HepG2 (cell line): ENCODE results near the gene KLRC2. TPM values are rescaled to one million over a fixed set of nuclear protein-coding genes. Genes with fewer than 3 reads are reported as not detected.
"Not testable (repeated sequence)": the region's sequence is repeated elsewhere in the genome, so short reads cannot be mapped to it uniquely, and the experiment has no call there.

ENCODE experiments used
- ATAC-seq: fragments of 200-7000 bp; cut with Tn5 transposase; 3 replicates; pipeline ENCODE4 v1.9.1; 2020; ENCODE audit warnings: mild to moderate bottlenecking, moderate library complexity
- BruUV-seq: library from RNA; stranded (reverse); fragments of 400-500 nt; replicated peaks from 2 replicates; lab custom pipeline; 2021; lab: Mats Ljungman, UMichigan
- CTCF ChIA-PET: fragments of 300-600 bp; formaldehyde crosslinking; extraction: SDS; loops from one replicate; lab custom pipeline; 2021; ENCODE audit warnings: low total read pairs, inconsistent platforms, low intra/inter-chr PET ratio; lab: Yijun Ruan, JAX
- POLR2A ChIA-PET: fragments of 350-600 bp; sonication (Branson Sonifier 250); formaldehyde crosslinking; loops from one replicate; lab custom pipeline; 2020; ENCODE audit warnings: antibody characterized with exemption, inconsistent platforms; lab: Yijun Ruan, JAX
- DNase-seq: peaks from one replicate; pipeline ENCODE4 v3.0.0-alpha.2; 2015; ENCODE audit warnings: low spot score
- FAIRE-seq: peaks from 3 replicates; lab custom pipeline; 2011; peaks lifted over from hg19 to GRCh38; lab: Jason Lieb, UNC
- H2AFZ ChIP-seq: one replicate; pipeline ENCODE4 v1.6.1; 2011; ENCODE audit warnings: low read length, inconsistent platforms
- H3K27ac ChIP-seq: fragments of 300-600 bp; 3 replicates; pipeline ENCODE4 v1.8.0; 2011; ENCODE audit warnings: mixed run types, mild to moderate bottlenecking, mixed read lengths, low read length, inconsistent platforms; ENCODE audit not compliant: insufficient read depth; ENCODE audit errors: extremely low read length
- H3K27me3 ChIP-seq, 2 experiments: fragments of 200-600 bp in 1 of 2; 2 replicates in 1 of 2; 3 replicates in 1 of 2; pipeline versions ENCODE4 v1.6.0 to v1.8.0; 2011; ENCODE audit warnings: low read length in 2 of 2, mild to moderate bottlenecking in 2 of 2, moderate library complexity in 2 of 2, inconsistent platforms in 1 of 2; ENCODE audit not compliant: insufficient read depth in 2 of 2, control insufficient read depth in 1 of 2
- H3K36me3 ChIP-seq, 2 experiments: fragments of 200-600 bp in 1 of 2; replicated peaks in 1 of 2; 2 replicates in 1 of 2; 3 replicates in 1 of 2; pipeline versions ENCODE4 v1.5.1 to v1.8.0; 2011; ENCODE audit warnings: low read length in 2 of 2, inconsistent platforms in 1 of 2; ENCODE audit not compliant: insufficient read depth in 2 of 2, control insufficient read depth in 1 of 2
- H3K4me1 ChIP-seq: 2 replicates; pipeline ENCODE4 v1.5.1; 2012; ENCODE audit warnings: low read length, inconsistent platforms; ENCODE audit not compliant: insufficient read depth
- H3K4me2 ChIP-seq: 2 replicates; pipeline ENCODE4 v1.6.0; 2011; ENCODE audit warnings: low read depth, low read length, inconsistent platforms
- H3K4me3 ChIP-seq, 3 experiments: fragments of 200-600 bp in 1 of 3; sonication (generic), shearing (Covaris generic) in 1 of 3; replicated peaks in 1 of 3; 2 replicates each; pipeline ENCODE4 v1.5.1; 2011 to 2016; ENCODE audit warnings: low read length in 3 of 3, inconsistent platforms in 2 of 3, low read depth in 2 of 3, mild to moderate bottlenecking in 2 of 3, control low read depth in 1 of 3, mixed read lengths in 1 of 3; ENCODE audit not compliant: insufficient read depth in 1 of 3
- H3K79me2 ChIP-seq: one replicate; pipeline ENCODE4 v1.6.1; 2011; ENCODE audit warnings: low read length, inconsistent platforms; ENCODE audit not compliant: insufficient read depth
- H3K9ac ChIP-seq: 2 replicates; pipeline ENCODE4 v1.6.0; 2011; ENCODE audit warnings: mild to moderate bottlenecking, low read depth, low read length, inconsistent platforms; ENCODE audit not compliant: insufficient read depth
- H3K9me3 ChIP-seq: 2 replicates; pipeline ENCODE4 v1.5.1; 2012; ENCODE audit warnings: mild to moderate bottlenecking, low read length
- H4K20me1 ChIP-seq: 2 replicates; pipeline ENCODE4 v1.6.0; 2011; ENCODE audit warnings: inconsistent platforms, mild to moderate bottlenecking, low read length, moderate library complexity; ENCODE audit not compliant: insufficient read depth
- FUBP1 ChIP-seq: sonication (generic); formaldehyde crosslinking; IDR thresholded peaks from 2 replicates; pipeline ENCODE4 v1.5.1; 2020; ENCODE audit warnings: missing genetic modification reagents, mild to moderate bottlenecking, borderline replicate concordance
- IKZF4 ChIP-seq: sonication (generic); formaldehyde crosslinking; IDR thresholded peaks from 2 replicates; pipeline ENCODE4 v1.5.1; 2020; ENCODE audit warnings: borderline replicate concordance, mild to moderate bottlenecking, low read depth, missing genetic modification reagents; ENCODE audit errors: not compliant biosample characterization
- NR3C1 ChIP-seq: sonication (generic); formaldehyde crosslinking; IDR thresholded peaks from 2 replicates; pipeline ENCODE4 v1.4.0; 2020; ENCODE audit warnings: missing genetic modification reagents
- PCBP2 ChIP-seq: fragments of 200-400 bp; formaldehyde crosslinking; optimal IDR thresholded peaks from 2 replicates; pipeline ENCODE3; 2018; ENCODE audit warnings: low read length, low read depth; ENCODE audit not compliant: poor library complexity, severe bottlenecking
- POLR2AphosphoS2 ChIP-seq: IDR thresholded peaks from 2 replicates; pipeline ENCODE4 v1.6.1; 2011; ENCODE audit warnings: low read depth, low read length, improper control_type of control experiment
- RAD21 ChIP-seq: fragments of 450-650 bp; formaldehyde crosslinking; IDR thresholded peaks from 2 replicates; pipeline ENCODE4 v1.5.0; 2020; ENCODE audit warnings: mild to moderate bottlenecking
- ZNF576 ChIP-seq: sonication (generic); formaldehyde crosslinking; IDR thresholded peaks from 2 replicates; pipeline ENCODE4 v1.4.0; 2020; ENCODE audit warnings: mild to moderate bottlenecking, missing genetic modification reagents
- ZNF691 ChIP-seq: sonication (generic); formaldehyde crosslinking; IDR thresholded peaks from 2 replicates; pipeline ENCODE4 v1.4.0; 2020; ENCODE audit warnings: missing genetic modification reagents, low read depth, mild to moderate bottlenecking, borderline replicate concordance
- WGBS: methylation state at CpG from one replicate; pipeline ENCODE4 v1.1.6; 2017; ENCODE audit warnings: low lambda C conversion rate; 5-methylcytosine and 5-hydroxymethylcytosine counted together
- in situ Hi-C: cut with HindIII; loops from 2 replicates; pipeline ENCODE4 v1.10.0; 2017; ENCODE audit warnings: low pct_unique_long_range_greater_than_20kb; ENCODE audit not compliant: extremely low pct_ligation_motif_present
- intact Hi-C: fragments of 100-400 bp; cut with micrococcal nuclease; formaldehyde crosslinking; loops from one replicate; pipeline ENCODE4 v1.10.0; 2022; ENCODE audit not compliant: unreplicated experiment
- polyA plus RNA-seq, 8 experiments: library from polyadenylated mRNA; depleted of rRNA in 3 of 8; stranded (reverse) in 7 of 8; unstranded in 1 of 8; fragments of >200 nt; fragmentation: Illumina TruSeq in 4 of 8; extraction: Trizol in 4 of 8; gene quantifications; 2 replicates each; pipeline versions ENCODE4 v1.2.1 to v1.2.3, GENCODE V29; 2011 to 2016; ENCODE audit warnings: low read depth in 4 of 8, missing spikeins in 1 of 8, mixed read lengths in 1 of 8; ENCODE audit not compliant: insufficient read depth in 1 of 8
- total RNA-seq, 5 experiments: library from RNA; depleted of rRNA; stranded (reverse); fragments of >200 nt; fragmentation: Illumina TruSeq; extraction: Trizol; gene quantifications; 2 replicates each; pipeline ENCODE4 v1.2.3, GENCODE V29; 2016; ENCODE audit warnings: low read depth in 1 of 5

The KLRC2 gene
- total and polyA plus RNA-seq, 2 of the 13 experiments (the other 11 are each of a cell fraction or from before 2014, with no cell fraction given), result 0.20 to 0.49 TPM

GRCh38 chr12:10392394-10392930, 43.3 kb downstream of the KLRC2 start (continued):
- TF ChIP-seq FUBP1 (CRISPR knock-in tag) (no peak), ZNF576 (CRISPR knock-in tag) (no peak), PCBP2 (no peak), ZNF691 (no peak), POLR2AphosphoS2 (no peak), RAD21 (CRISPR knock-in tag) (no peak), IKZF4 (CRISPR knock-in tag) (no peak), NR3C1 (no peak)

- FAIRE-seq, DNase-seq, H2AFZ ChIP-seq, H3K79me2 ChIP-seq, H3K27ac ChIP-seq, CTCF ChIA-PET, H3K27me3 ChIP-seq, H3K36me3 ChIP-seq, ATAC-seq, H3K4me3 ChIP-seq, POLR2A ChIA-PET, H3K4me2 ChIP-seq, H3K9ac ChIP-seq, BruUV-seq, intact Hi-C loops, H3K9me3 ChIP-seq, in situ Hi-C loops, H4K20me1 ChIP-seq: not testable (repeated sequence)
- H3K4me1 ChIP-seq, result peaks cover 15% of the 10 kb centered on the region
- WGBS, result 52% methylated on average over 7 of the region's 7 CpGs
Observed at GRCh38 chr12:10390991-10391390, 44.8 kb downstream of the KLRC2 start.
